HG02981 (cell line): ENCODE measurements around the gene TTYH3.
"Not testable (repeated sequence)": the region's sequence is repeated elsewhere in the genome, so short reads cannot be mapped to it uniquely, and the experiment has no call there.

ENCODE experiments used
- ATAC-seq: cut with Tn5 transposase; IDR thresholded peaks from one replicate; pipeline ENCODE4 v1.9.1; 2021; ENCODE audit warnings: mild to moderate bottlenecking, moderate library complexity; ENCODE audit not compliant: unreplicated experiment

Gene TTYH3

GRCh38 chr7:2681929-2682799, 50.4 kb downstream of the TTYH3 start:
- ATAC-seq, result no peak

- no peak for ATAC-seq
Measured at GRCh38 chr7:2684501-2684900, 52.7 kb downstream of the TTYH3 start.

DNA sequence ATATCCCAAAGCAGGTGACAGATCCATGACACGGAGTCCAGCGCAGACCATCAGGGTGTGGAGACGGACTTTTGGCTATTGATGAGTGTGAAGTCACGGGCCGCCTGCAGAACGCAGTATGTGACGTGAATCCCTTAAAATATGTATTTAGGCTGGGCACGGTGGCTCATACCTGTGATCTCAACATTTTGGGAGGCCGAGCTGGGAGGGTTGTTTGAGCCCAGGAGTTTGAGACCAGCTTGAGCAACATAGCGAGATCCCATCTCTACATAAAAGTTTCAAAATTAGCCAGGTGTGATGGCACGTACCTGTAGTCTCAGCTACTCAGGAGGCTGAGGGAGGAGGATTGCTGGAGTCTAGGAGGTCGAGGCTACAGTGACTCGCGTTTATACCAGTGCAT, 54.3 kb downstream of the TTYH3 start:
- ATAC-seq, result no peak

- ATAC-seq, result no peak
Measured at GRCh38 chr7:2687338-2687869, 55.6 kb downstream of the TTYH3 start.

DNA sequence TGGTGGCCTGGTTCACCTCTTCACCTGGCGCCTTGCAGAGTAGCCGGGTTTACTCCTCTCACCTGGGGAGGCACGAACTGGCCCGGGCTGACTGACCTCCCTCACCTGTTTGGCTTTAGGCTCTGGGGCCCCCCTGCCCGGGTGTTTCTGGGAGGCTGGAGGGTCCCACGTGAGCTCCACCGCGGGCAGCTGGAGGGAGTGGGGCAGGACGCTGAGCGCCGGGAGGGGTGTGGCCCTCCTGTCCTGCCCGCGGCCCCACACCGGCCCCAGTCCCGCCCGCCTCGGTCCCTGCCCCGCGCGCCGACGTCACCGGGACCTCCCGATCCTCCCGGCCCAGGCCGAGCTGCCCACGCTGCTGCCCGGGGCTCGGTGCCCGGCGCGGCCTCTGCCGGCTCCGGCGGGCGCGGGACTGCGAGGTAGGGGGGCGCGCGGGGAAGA, 56.1 kb downstream of the TTYH3 start, which contains the start of gene AMZ1:
AMZ1 (plus strand) TSS at position 322 of the 438 bp plus-strand sequence. CDS start 12,250 bp downstream, outside the sequence.
- ATAC-seq, result no peak

DNA sequence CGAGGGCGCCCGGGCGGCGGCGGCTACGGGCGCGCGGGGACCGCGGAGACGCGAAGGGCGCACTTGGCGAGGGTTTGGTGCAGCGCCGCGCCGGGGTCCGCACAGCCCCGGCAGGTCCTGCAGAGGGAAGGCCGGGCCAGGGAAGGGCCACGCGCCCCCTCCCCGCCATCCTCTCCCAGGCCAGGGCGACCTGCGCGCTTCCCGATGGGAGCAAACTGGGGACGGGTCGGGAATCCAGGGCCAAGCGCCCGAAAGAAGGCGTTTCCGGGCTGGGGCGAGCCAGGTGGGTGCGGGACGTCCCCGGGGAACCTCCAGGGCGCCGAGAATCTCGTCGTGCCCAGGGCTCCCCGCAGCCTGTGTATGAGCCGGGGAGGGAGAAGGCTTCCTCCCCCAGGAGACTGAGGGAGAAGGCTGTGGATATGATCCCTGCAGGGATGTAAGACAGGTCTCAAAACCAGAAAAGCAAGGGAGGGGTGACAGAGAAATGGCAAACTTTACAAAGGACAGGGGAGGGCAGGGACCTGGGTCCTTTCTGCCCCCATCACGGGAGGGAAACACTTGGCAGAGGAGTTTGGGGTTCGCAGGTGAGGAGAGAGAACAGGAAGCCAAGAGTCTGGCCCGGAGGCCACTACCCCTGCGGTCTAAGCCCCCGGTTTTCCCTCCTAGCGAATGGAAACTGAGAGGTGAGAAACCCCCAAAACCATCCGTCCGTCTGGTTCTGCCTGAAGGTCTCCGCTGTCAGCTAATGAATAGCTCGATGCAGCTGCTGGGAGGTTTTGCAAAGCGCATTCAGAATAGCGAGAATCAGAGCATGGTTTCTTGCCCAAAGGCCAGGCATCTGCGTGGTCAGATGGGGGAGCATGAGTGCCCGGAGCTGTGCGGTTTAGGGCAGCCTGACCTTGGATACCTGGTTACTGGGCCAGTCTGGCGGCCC, 56.9 kb downstream of the TTYH3 start:
- ATAC-seq, result peak; percentile 74

DNA sequence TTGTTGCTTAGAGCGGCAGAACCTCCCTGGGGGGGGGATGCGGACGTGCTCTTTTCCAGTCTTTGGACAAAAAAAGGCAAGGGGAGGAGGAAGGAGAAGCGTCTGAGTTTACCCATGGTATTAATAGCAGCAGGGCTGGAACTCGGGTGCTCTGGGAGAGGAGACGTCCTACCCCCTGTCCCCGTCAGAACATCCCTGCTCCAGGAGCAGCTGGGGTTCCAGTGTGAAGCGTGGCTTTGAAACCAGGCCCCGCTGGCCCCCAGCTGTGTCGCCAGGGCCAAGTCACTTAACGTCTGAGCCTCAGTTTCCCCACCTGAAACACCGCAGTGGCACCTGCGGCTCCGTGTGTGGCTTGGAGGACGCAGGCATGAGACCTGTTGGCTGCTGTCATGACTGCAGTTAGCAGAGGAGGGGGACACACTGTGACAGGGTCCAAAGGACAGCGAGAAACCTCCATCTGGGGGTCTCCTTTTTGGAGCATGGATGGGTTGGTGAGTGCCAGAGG, 57.6 kb downstream of the TTYH3 start:
- no peak for ATAC-seq

DNA sequence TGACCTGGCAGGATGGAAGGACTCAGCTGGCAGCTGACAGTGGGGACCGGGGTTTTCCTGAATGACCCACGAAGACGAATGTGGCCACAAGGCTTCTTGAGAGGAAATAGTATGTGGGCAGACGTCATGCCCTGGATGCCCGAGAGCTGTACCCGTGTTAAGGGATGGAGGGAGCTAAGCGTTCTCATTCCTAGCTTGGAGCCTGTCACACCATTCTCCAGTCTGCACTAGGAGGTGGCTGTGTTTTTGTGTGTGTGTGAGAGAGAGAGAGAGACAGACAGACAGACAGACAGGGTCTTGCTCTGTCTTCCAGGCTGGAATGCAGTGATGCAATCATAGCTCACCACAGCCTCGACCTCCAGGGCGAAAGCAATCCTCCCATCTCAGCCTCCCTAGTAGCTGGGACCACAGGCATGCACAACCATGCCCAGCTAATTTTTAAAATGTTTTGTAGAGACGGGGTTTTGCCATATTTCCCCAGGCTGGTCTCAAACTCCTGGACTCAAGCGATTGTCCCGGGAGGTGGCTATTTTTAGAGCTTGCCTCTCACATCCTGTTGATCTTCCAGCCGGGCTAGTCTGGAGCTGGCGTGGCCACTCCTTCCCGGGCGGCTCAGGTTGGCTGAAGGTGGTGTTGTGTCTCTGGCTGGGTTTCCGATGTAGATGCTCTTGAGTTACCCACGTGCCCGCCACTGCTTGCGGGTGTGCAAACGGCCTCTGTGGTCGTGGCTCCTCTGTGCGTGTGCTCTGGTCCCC, 58.3 kb downstream of the TTYH3 start:
- no peak for ATAC-seq

- no peak for ATAC-seq
Measured at GRCh38 chr7:2691011-2691707, 59.4 kb downstream of the TTYH3 start.

GRCh38 chr7:2691932-2692439, 60.2 kb downstream of the TTYH3 start:
- ATAC-seq, result not testable (repeated sequence)

DNA sequence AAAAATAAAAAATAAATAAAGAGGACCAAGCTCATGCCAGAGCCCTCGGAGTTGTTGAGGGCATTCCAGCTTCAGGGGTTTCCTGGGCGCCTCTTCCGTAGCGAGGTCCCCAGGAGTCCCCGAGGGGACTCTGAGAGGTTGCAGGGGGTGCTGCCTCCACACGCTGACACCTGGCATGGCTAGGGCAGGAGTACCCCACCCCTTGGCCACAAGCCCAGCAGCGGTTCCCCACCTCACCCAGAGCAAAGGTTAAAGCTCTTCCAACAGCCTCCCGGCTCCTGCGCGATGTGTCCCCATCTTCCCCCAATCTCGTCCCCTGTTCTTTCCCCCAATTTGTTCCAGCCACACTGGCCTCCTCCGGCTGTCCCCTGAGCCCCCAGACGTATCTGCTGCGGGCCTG, 60.8 kb downstream of the TTYH3 start:
- no peak for ATAC-seq

- ATAC-seq, result not testable (repeated sequence)
Measured at GRCh38 chr7:2693420-2694121, 61.8 kb downstream of the TTYH3 start.

DNA sequence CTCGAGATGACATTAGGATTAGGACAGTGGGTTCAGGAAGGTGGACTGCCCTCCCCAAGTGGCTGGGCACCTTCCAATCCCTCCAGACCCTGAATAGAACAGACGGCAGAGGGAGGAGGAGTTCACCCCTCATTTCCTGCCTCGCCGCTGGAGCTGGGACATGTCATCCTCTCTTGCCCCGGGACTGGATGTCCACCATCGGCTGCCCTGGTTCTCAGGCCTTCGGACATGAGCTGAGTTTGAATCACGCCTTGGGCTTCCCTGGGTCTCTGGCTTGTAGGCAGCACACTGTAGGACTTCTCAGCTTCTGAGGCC, 62.3 kb downstream of the TTYH3 start:
- ATAC-seq, result not testable (repeated sequence)

DNA sequence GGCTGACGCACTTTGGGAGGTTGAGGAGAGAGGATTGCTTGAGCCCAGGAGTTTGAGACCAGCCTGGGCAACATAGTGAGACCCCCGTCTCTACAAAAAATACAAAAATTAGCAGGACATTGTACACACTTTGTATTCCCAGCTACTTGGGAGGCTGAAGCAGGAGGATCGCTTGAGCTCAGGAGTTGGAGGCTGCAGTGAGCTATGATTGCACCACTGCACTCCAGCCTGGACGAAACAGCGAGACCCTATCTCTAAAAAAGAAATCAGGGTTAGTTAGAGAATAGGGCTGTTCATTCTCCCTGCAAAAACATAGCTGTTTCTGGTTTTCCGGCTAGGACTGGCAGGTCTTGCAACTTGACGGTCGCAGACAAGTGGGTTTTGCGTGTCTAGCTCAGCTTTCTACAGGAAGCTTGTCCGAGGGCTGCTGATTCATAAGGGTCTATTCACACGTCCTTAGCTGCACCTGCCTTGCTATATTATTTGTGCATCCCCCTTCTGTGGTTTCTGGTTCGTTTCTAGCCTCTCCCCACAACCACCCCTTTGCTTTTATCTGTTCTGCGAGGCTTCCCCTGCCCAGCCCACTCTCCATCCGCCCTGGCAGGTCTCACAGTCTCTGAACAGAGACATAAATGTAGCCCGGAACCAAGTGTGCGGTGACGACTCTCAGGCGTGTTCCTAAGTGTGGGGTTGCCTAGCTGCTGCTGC, 66.9 kb downstream of the TTYH3 start:
- ATAC-seq, result peak; percentile 94

- ATAC-seq, result no peak
Measured at GRCh38 chr7:2699289-2699620, 67.5 kb downstream of the TTYH3 start.

DNA sequence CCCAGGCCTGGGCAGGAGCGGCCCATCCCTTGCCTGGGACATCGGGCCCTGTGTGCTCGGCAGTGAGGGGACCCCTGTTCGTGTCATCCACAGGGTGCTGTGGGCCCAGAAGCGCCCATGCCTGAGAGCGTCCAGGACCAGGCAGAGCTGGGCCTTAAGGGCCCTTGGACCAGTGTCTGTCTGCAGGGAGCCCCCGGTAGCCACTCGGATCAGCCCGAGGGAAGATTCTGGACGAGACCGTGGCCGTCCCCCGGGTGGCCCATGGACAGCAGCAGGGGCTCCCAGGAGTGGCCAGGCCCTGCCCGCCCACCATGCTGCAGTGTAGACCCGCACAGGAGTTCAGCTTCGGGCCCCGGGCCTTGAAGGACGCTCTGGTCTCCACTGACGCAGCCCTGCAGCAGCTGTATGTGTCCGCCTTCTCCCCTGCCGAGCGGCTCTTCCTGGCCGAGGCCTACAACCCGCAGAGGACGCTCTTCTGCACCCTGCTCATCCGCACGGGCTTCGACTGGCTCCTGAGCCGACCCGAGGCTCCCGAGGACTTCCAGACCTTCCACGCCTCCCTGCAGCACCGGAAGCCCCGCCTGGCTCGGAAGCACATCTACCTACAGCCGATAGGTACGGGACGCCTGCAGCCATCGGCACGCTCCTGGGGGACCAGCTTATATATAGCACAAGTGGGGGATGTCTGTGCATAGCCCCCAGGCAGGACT, 68.5 kb downstream of the TTYH3 start:
- no peak for ATAC-seq

DNA sequence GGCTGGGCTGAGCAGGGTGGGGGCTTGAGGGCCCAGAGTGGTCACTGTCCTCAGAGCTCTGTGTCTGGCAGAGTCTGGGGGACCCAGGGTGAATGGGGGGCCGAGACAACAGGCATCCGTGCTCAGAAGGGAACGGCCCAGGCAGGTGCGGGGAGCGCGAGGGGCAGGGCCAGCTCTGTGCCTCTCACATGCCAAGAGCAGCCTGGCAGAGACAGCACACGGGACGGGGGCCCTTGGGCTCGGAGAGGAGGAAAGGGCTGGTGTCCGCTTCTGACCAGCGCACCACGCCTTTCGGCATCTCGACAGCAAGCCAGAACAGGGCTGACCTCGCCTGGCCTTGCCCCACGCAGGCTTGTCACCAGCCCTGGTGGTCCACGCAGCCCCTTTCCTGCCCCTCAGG, 69.6 kb downstream of the TTYH3 start:
- no peak for ATAC-seq
